Ovary (tissue), 3 donors: ENCODE results near the gene C20orf202.

ENCODE experiments used
- CTCF ChIP-seq, 3 donors: fragments of 450-650 bp in 2 of 3; fragments of 200-600 bp in 1 of 3; IDR thresholded peaks; one replicate each; pipeline versions ENCODE4 v1.5.1 to v1.8.0; 2016 to 2022; ENCODE audit warnings: antibody characterized with exemption in 3 of 3, mild to moderate bottlenecking in 1 of 3
- EP300 ChIP-seq: sonication (generic); formaldehyde crosslinking; IDR thresholded peaks from one replicate; pipeline ENCODE4 v1.6.1; 2017; ENCODE audit warnings: antibody characterized with exemption
- POLR2A ChIP-seq: fragments of 450-650 bp; IDR thresholded peaks from one replicate; pipeline ENCODE4 v1.6.1; 2017; ENCODE audit warnings: antibody characterized with exemption, mild to moderate bottlenecking, moderate library complexity
- donor health status: DM: no; HTN: no; CAD: no.

DNA sequence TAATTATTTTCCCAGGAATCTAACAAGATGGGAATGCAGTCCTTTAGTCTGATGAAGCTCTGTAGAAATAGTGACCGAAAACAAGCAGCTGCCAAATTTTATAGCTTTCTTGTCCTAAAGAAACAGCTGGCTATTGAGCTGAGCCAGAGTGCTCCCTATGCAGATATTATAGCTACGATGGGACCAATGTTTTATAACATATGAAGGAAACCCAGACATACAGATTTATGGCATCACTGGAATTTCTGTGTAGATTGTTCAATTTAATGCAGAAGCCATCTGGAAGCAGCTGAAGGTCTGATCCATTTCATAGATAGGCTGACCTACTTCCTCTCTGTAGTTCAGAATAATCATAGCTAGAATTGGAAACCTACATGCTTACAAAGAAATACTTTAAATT is 51.0 kb downstream of the C20orf202 start:
- TF ChIP-seq CTCF (IDR thresholded peaks at IDR 0.05) (no peak), POLR2A (no peak), EP300 (no peak)
